Measurements from ENCODE around the gene SLC4A4. TPM values are rescaled to one million over a fixed set of nuclear protein-coding genes. Genes with fewer than 3 reads are reported as not detected.

Gene SLC4A4
- total and polyA plus RNA-seq, 4 donors, result 3.0 to 36.7 (median 8.2) TPM

GRCh38 chr4:71348586-71348985 lies 9.8 kb downstream of the SLC4A4 start:
- no peak for DNase-seq (ENCODE audit: low spot score)
- WGBS, result 83% methylated on average over 3 of the region's 3 CpGs
- Histone ChIP-seq H3K9me3 (ENCODE audit: control insufficient read depth in 4 of 4, low read length in 3 of 4) (no peaks in the 10 kb centered on the region), H3K27ac (ENCODE audit: low read depth in 1 of 2, low read length in 2 of 2) (no peak overlapping the region), H3K36me3 (ENCODE audit: control insufficient read depth in 4 of 4, insufficient read depth in 3 of 4, low read depth in 1 of 4, low read length in 3 of 4) (peaks cover 0 to 4% (median 3%) of the 10 kb centered on the region in 4 donors), H3K4me3 (ENCODE audit: low read depth in 1 of 3, low read length in 3 of 3) (no peak overlapping the region), H3K4me1 (ENCODE audit: control insufficient read depth in 4 of 4, insufficient read depth in 4 of 4, low read length in 3 of 4) (peaks cover 0 to 9% (median 0%) of the 10 kb centered on the region in 4 donors), H3K9ac (ENCODE audit: low read depth in 1 of 2, low read length in 2 of 2) (no peak overlapping the region), H3K27me3 (ENCODE audit: control insufficient read depth in 4 of 4, insufficient read depth in 4 of 4, low read length in 3 of 4) (no peaks in the 10 kb centered on the region)
- no peak for TF ChIP-seq HNF4A (conservative IDR thresholded peaks at IDR 0.05)
- TF ChIP-seq RAD21 (IDR thresholded peaks at IDR 0.05), result no peak
- no peak for TF ChIP-seq GABPA (IDR thresholded peaks at IDR 0.05 in 1 of 2, conservative IDR thresholded peaks at IDR 0.05 in 1 of 2)
- TF ChIP-seq FOXA2 (IDR thresholded peaks at IDR 0.05), result no peak
- no peak for TF ChIP-seq JUND (IDR thresholded peaks at IDR 0.05)
- TF ChIP-seq SP1 (IDR thresholded peaks at IDR 0.05), result no peak
- TF ChIP-seq FOXA1 (IDR thresholded peaks at IDR 0.05), result no peak
- TF ChIP-seq EGR1 (IDR thresholded peaks at IDR 0.05; ENCODE audit: low read depth in 2 of 2), result no peak
- no peak for TF ChIP-seq NR2F2 (IDR thresholded peaks at IDR 0.05)
- TF ChIP-seq REST (IDR thresholded peaks at IDR 0.05), result no peak
- no peak for TF ChIP-seq MAX (IDR thresholded peaks at IDR 0.05)
- TF ChIP-seq ZBTB33 (IDR thresholded peaks at IDR 0.05), result no peak

GRCh38 chr4:71355045-71355444 lies 16.2 kb downstream of the SLC4A4 start:
- no peak for DNase-seq (ENCODE audit: low spot score)
- peaks cover 0 to 6% (median 2%) of the 10 kb centered on the region in 4 donors for H3K4me1 ChIP-seq (ENCODE audit: control insufficient read depth in 4 of 4, insufficient read depth in 4 of 4, low read length in 3 of 4)
- 88% methylated on average over 1 of the region's 1 CpG for WGBS
- no peak overlapping the region for H3K4me3 ChIP-seq (ENCODE audit: low read depth in 1 of 3, low read length in 3 of 3)
- TF ChIP-seq YY1 (IDR thresholded peaks at IDR 0.05), result no peak
- TF ChIP-seq RAD21 (IDR thresholded peaks at IDR 0.05), result no peak
- no peak for TF ChIP-seq TAF1 (conservative IDR thresholded peaks at IDR 0.05)
- no peak for TF ChIP-seq HNF4G (IDR thresholded peaks at IDR 0.05)
- no peak for TF ChIP-seq GABPA (IDR thresholded peaks at IDR 0.05 in 1 of 2, conservative IDR thresholded peaks at IDR 0.05 in 1 of 2)
- no peak for TF ChIP-seq SP1 (IDR thresholded peaks at IDR 0.05)
- TF ChIP-seq MAX (IDR thresholded peaks at IDR 0.05), result no peak
- no peak for TF ChIP-seq FOXA1 (IDR thresholded peaks at IDR 0.05)
- no peak for TF ChIP-seq FOXA2 (IDR thresholded peaks at IDR 0.05)
- TF ChIP-seq RXRA (IDR thresholded peaks at IDR 0.05), result no peak
- TF ChIP-seq HNF4A (conservative IDR thresholded peaks at IDR 0.05), result no peak
- no peak for TF ChIP-seq ATF3 (IDR thresholded peaks at IDR 0.05)
- TF ChIP-seq CTCF (IDR thresholded peaks at IDR 0.05; ENCODE audit: low read depth, low read length, missing input control), result no peak
- no peak for TF ChIP-seq NR2F2 (IDR thresholded peaks at IDR 0.05)
- TF ChIP-seq ZBTB33 (IDR thresholded peaks at IDR 0.05), result no peak
- no peak for TF ChIP-seq REST (IDR thresholded peaks at IDR 0.05)
- H3K27me3 ChIP-seq (ENCODE audit: control insufficient read depth in 4 of 4, insufficient read depth in 4 of 4, low read length in 3 of 4), result no peaks in the 10 kb centered on the region
- no peak overlapping the region for H3K27ac ChIP-seq (ENCODE audit: low read depth in 1 of 2, low read length in 2 of 2)
- no peak overlapping the region for H3K9ac ChIP-seq (ENCODE audit: low read depth in 1 of 2, low read length in 2 of 2)
- H3K36me3 ChIP-seq (ENCODE audit: control insufficient read depth in 4 of 4, insufficient read depth in 3 of 4, low read depth in 1 of 4, low read length in 3 of 4), result peaks cover 0 to 4% (median 3%) of the 10 kb centered on the region in 4 donors
- no peaks in the 10 kb centered on the region for H3K9me3 ChIP-seq (ENCODE audit: control insufficient read depth in 4 of 4, low read length in 3 of 4)

Measured in liver (tissue), 9 donors.